MM.1S (cell line): ENCODE data around the gene PTPRN2.

Experiments used
- EZH2 ChIP-seq: fragments of 300-600 bp; sonication (generic); optimal IDR thresholded peaks from 2 replicates; pipeline ENCODE3; 2017; ENCODE audit warnings: low read depth, mild to moderate bottlenecking, antibody characterized with exemption, low read length, mixed read lengths
- TF ChIP-seq, protein P1 (sequence below): fragments of 300-600 bp; sonication (generic); IDR thresholded peaks from 2 replicates; pipeline ENCODE4 v1.5.1; 2016; ENCODE audit warnings: antibody characterized with exemption, low read length, mixed read lengths

- TF ChIP-seq, protein P1, sequence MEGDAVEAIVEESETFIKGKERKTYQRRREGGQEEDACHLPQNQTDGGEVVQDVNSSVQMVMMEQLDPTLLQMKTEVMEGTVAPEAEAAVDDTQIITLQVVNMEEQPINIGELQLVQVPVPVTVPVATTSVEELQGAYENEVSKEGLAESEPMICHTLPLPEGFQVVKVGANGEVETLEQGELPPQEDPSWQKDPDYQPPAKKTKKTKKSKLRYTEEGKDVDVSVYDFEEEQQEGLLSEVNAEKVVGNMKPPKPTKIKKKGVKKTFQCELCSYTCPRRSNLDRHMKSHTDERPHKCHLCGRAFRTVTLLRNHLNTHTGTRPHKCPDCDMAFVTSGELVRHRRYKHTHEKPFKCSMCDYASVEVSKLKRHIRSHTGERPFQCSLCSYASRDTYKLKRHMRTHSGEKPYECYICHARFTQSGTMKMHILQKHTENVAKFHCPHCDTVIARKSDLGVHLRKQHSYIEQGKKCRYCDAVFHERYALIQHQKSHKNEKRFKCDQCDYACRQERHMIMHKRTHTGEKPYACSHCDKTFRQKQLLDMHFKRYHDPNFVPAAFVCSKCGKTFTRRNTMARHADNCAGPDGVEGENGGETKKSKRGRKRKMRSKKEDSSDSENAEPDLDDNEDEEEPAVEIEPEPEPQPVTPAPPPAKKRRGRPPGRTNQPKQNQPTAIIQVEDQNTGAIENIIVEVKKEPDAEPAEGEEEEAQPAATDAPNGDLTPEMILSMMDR = no peak
- no peak for TF ChIP-seq EZH2
Observed at GRCh38 chr7:158365267-158365666, 222.4 kb downstream of the PTPRN2 start.
